ENCODE data around the gene GAD1.

Gene GAD1

GRCh38 chr2:170816504-170817092 is at the start of gene GAD1:
TSS of gene GAD1 (plus strand) at chr2:170816887. CDS start at chr2:170818592, 1,705 bp downstream.
- DNase-seq = peak; percentile 60

GRCh38 chr2:170770008-170770605 is 46.6 kb upstream of the GAD1 start, which contains the start of gene ERICH2:
TSS of gene ERICH2 (plus strand) at chr2:170770378. CDS start at chr2:170770682, 304 bp downstream.
- DNase-seq = peak; percentile 5

- DNase-seq = peak; percentile 42
These were observed 45.9 kb upstream of the GAD1 start for GRCh38 chr2:170770606-170771420.

- no peak for DNase-seq
These were observed 45.2 kb upstream of the GAD1 start for GRCh38 chr2:170771421-170771937.

GRCh38 chr2:170772295-170772694 is 44.4 kb upstream of the GAD1 start:
- no peak for DNase-seq

- no peak for DNase-seq
These were observed 42.6 kb upstream of the GAD1 start for GRCh38 chr2:170774074-170774473.

- DNase-seq = no peak
These were observed 37.8 kb upstream of the GAD1 start for GRCh38 chr2:170778900-170779299.

- no peak for DNase-seq
These were observed 37.4 kb upstream of the GAD1 start for GRCh38 chr2:170779304-170779703.

GRCh38 chr2:170782673-170783072 is 34.0 kb upstream of the GAD1 start:
- DNase-seq = no peak

GRCh38 chr2:170783549-170783948 is 33.1 kb upstream of the GAD1 start:
- no peak for DNase-seq

- DNase-seq = no peak
These were observed 17.7 kb upstream of the GAD1 start for GRCh38 chr2:170798996-170799395.

GRCh38 chr2:170806548-170806947 is 10.1 kb upstream of the GAD1 start:
- no peak for DNase-seq

GRCh38 chr2:170812710-170813600 is 3.7 kb upstream of the GAD1 start:
- no peak for DNase-seq

GRCh38 chr2:170813611-170814532 is 2.8 kb upstream of the GAD1 start:
- no peak for DNase-seq

GRCh38 chr2:170814533-170815230 is 2.0 kb upstream of the GAD1 start:
- DNase-seq = no peak

- no peak for DNase-seq
These were observed 1.4 kb upstream of the GAD1 start for GRCh38 chr2:170815311-170815710.

GRCh38 chr2:170815746-170816503 is 762 bp upstream of the GAD1 start:
- peak; percentile 54 for DNase-seq

- DNase-seq = no peak
These were observed 677 bp downstream of the GAD1 start for GRCh38 chr2:170817093-170818035.
